K562 (cell line): Measurements from ENCODE around the gene HMX3. TPM values are rescaled to one million over a fixed set of nuclear protein-coding genes. Genes with fewer than 3 reads are reported as not detected.

Experiments used
- ARID1B ChIP-seq: fragments of 450-650 bp; IDR thresholded peaks from 2 replicates; pipeline ENCODE4 v1.6.1; 2016; ENCODE audit warnings: antibody characterized with exemption, mild to moderate bottlenecking, inconsistent platforms
- BCOR ChIP-seq: fragments of 450-650 bp; IDR thresholded peaks from 2 replicates; pipeline ENCODE4 v1.6.1; 2016
- CBFA2T2 ChIP-seq: fragments of 450-650 bp; conservative IDR thresholded peaks from 2 replicates; pipeline ENCODE4 v1.6.1; 2017; ENCODE audit warnings: mild to moderate bottlenecking
- CREM ChIP-seq: IDR thresholded peaks from 2 replicates; pipeline ENCODE4 v1.6.1; 2014; ENCODE audit warnings: antibody characterized with exemption, low read depth
- CXXC5 ChIP-seq: fragments of 250-450 bp; sonication (Bioruptor Pico); IDR thresholded peaks from 2 replicates; pipeline ENCODE4 v1.8.0; 2022; ENCODE audit warnings: inconsistent platforms, mild to moderate bottlenecking, moderate library complexity
- DPF2 ChIP-seq: fragments of 450-650 bp; IDR thresholded peaks from 2 replicates; pipeline ENCODE4 v1.6.1; 2016
- EP300 ChIP-seq: IDR thresholded peaks from 2 replicates; pipeline ENCODE4 v1.6.1; 2012; ENCODE audit warnings: low read length, improper control_type of control experiment
- GATA2 ChIP-seq: sonication (generic); formaldehyde crosslinking; IDR thresholded peaks from 2 replicates; pipeline ENCODE4 v1.4.0; 2020; ENCODE audit warnings: mild to moderate bottlenecking, missing genetic modification reagents
- HDAC1 ChIP-seq, 2 experiments: fragments of 450-650 bp; IDR thresholded peaks; 2 replicates each; pipeline ENCODE4 v1.6.1; 2016 to 2017; ENCODE audit warnings: inconsistent platforms in 1 of 2, mild to moderate bottlenecking in 1 of 2, moderate library complexity in 1 of 2
- HMG20A ChIP-seq: fragments of 450-650 bp; formaldehyde crosslinking; conservative IDR thresholded peaks from 2 replicates; pipeline ENCODE4 v1.4.0; 2020; ENCODE audit warnings: mild to moderate bottlenecking, mixed read lengths
- NEUROD1 ChIP-seq: fragments of 150-350 bp; IDR thresholded peaks from 2 replicates; pipeline ENCODE4 v1.6.1; 2014; ENCODE audit warnings: borderline replicate concordance, low read length, low read depth; ENCODE audit not compliant: partially characterized antibody
- NR1H2 ChIP-seq: sonication (generic); formaldehyde crosslinking; IDR thresholded peaks from 2 replicates; pipeline ENCODE4 v1.4.0; 2020; ENCODE audit warnings: mild to moderate bottlenecking, missing genetic modification reagents
- PML ChIP-seq: IDR thresholded peaks from 2 replicates; pipeline ENCODE4 v1.6.1; 2012; ENCODE audit warnings: low read length, inconsistent platforms
- POLR2AphosphoS5 ChIP-seq: IDR thresholded peaks from 2 replicates; pipeline ENCODE4 v1.6.1; 2011; ENCODE audit warnings: mild to moderate bottlenecking, low read depth, low read length, moderate library complexity; ENCODE audit not compliant: control insufficient read depth, insufficient read depth
- POLR2G ChIP-seq: fragments of 200-400 bp; formaldehyde crosslinking; IDR thresholded peaks from 2 replicates; pipeline ENCODE4 v1.6.1; 2017; ENCODE audit warnings: low read depth, mild to moderate bottlenecking, antibody characterized with exemption, low read length, moderate library complexity
- SMAD4 ChIP-seq: fragments of 250-450 bp; sonication (Bioruptor Pico); conservative IDR thresholded peaks from 2 replicates; pipeline ENCODE4 v1.8.0; 2021; ENCODE audit warnings: inconsistent platforms, mild to moderate bottlenecking, moderate library complexity
- STAT5A ChIP-seq: IDR thresholded peaks from 2 replicates; pipeline ENCODE4 v1.6.1; 2012; ENCODE audit warnings: low read length, inconsistent platforms, borderline replicate concordance
- SUPT5H ChIP-seq: fragments of 450-650 bp; IDR thresholded peaks from 2 replicates; pipeline ENCODE4 v1.6.1; 2016
- TBP ChIP-seq: optimal IDR thresholded peaks from 2 replicates; pipeline ENCODE3; 2011; ENCODE audit warnings: low read depth, low read length, improper control_type of control experiment
- TRIM28 ChIP-seq: fragments of 450-650 bp; IDR thresholded peaks from 2 replicates; pipeline ENCODE4 v1.6.1; 2017
- polyA plus RNA-seq, 8 experiments: library from polyadenylated mRNA; depleted of rRNA in 4 of 8; stranded (reverse) in 5 of 8; unstranded in 3 of 8; fragments of >200 nt; fragmentation: Nextera tagmentation in 2 of 8; fragmentation: Illumina TruSeq in 1 of 8; extraction: Ambion mirVana in 2 of 8; extraction: Trizol in 1 of 8; gene quantifications; 2 replicates each; pipeline versions ENCODE4 v1.2.1 to v1.2.3, GENCODE V29; 2011 to 2014; ENCODE audit warnings: inconsistent platforms in 1 of 8, missing spikeins in 1 of 8
- total RNA-seq, 7 experiments: library from RNA; depleted of rRNA in 6 of 7; stranded (reverse); fragments of >200 nt in 6 of 7; fragmentation: Illumina TruSeq in 2 of 7; extraction: Trizol in 2 of 7; gene quantifications; 2 replicates each; pipeline versions ENCODE4 v1.2.1 to v1.2.3, GENCODE V29; 2011 to 2021; ENCODE audit warnings: low replicate concordance in 1 of 7
- TF ChIP-seq, protein P1 (sequence below): sonication (generic); IDR thresholded peaks from 2 replicates; pipeline ENCODE4 v1.6.1; 2016
- TF ChIP-seq, protein P2 (sequence below): IDR thresholded peaks from 3 replicates; pipeline ENCODE4 v1.6.1; 2011; ENCODE audit warnings: borderline replicate concordance, mild to moderate bottlenecking; ENCODE audit not compliant: insufficient read length, insufficient read depth
- TF ChIP-seq, protein P3 (sequence below): fragments of 250-450 bp; sonication (Bioruptor Pico); IDR thresholded peaks from 2 replicates; pipeline ENCODE4 v1.4.0; 2020; ENCODE audit warnings: mild to moderate bottlenecking
- TF ChIP-seq, protein P4 (sequence below): fragments of 450-650 bp; IDR thresholded peaks from 2 replicates; pipeline ENCODE4 v1.7.1; 2018; ENCODE audit warnings: mild to moderate bottlenecking, low read depth; ENCODE audit not compliant: partially characterized antibody

Gene HMX3
- total and polyA plus RNA-seq, 9 of the 15 experiments (the other 6 are each of a cell fraction or from before 2014, with no cell fraction given): 0.55 to 43.5 (median 7.4) TPM; not detected in 2

DNA sequence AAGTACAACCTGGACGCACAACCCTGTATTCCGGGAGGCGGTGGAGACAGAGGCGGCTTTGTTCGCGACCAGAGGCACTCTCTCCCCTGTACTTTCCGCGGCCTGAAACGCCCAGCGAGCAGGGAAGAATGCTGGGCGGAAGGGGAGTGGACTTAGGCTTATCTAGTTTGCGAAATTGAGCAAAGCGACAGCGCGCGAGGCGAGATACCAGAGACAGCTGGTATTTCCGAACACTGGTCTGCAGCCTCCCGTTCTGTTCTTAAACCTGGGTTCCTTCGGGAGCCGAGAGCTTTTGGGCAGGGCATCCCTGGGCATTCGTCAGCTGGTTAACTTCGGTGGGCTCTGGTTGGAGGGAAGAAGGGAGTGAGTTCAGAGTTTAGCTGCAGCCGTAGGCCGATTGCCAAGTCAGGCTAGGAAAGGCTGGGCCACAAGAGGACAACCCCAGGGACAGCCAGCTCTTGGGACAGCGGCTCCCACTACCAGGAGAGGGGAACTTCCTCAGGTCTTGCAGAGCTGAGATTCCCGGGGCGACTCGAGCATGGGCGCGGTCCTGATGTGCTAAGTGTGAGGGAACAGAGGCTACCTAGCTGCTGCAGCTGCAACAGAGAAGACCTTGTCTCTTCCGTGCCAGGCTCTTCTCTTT lies 3.9 kb downstream of the HMX3 start (continued):
- TF ChIP-seq, protein P1, sequence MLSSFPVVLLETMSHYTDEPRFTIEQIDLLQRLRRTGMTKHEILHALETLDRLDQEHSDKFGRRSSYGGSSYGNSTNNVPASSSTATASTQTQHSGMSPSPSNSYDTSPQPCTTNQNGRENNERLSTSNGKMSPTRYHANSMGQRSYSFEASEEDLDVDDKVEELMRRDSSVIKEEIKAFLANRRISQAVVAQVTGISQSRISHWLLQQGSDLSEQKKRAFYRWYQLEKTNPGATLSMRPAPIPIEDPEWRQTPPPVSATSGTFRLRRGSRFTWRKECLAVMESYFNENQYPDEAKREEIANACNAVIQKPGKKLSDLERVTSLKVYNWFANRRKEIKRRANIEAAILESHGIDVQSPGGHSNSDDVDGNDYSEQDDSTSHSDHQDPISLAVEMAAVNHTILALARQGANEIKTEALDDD: no peak
- TF ChIP-seq CREM (peak; percentile 63), HMG20A (CRISPR knock-in tag) (no peak), POLR2AphosphoS5 (peak; percentile 68), GATA2 (CRISPR knock-in tag) (peak; percentile 54), ARID1B (peak; percentile 72), POLR2G (peak; percentile 76), STAT5A (no peak), NEUROD1 (peak; percentile 25), TBP (peak; percentile 77), CBFA2T2 (peak; percentile 63), DPF2 (peak; percentile 62; the same call in 1 of the 2 replicates), HDAC1 (IDR thresholded peaks at IDR 0.05) (peak in 1 of 2 experiments; percentile 53; a peak in 2 of 4 replicates), SMAD4 (CRISPR knock-in tag) (0 out of 2 replicates have a peak, but pooled peaks have one; percentile 42), PML (peak; percentile 53; the same call in 1 of the 2 replicates), EP300 (peak; percentile 48; the same call in 1 of the 2 replicates), BCOR (peak; percentile 34; the same call in 1 of the 2 replicates), TRIM28 (no peak), SUPT5H (peak; percentile 65; the same call in 1 of the 2 replicates), NR1H2 (CRISPR knock-in tag) (no peak), CXXC5 (CRISPR knock-in tag) (peak; percentile 68)
- TF ChIP-seq, protein P2, sequence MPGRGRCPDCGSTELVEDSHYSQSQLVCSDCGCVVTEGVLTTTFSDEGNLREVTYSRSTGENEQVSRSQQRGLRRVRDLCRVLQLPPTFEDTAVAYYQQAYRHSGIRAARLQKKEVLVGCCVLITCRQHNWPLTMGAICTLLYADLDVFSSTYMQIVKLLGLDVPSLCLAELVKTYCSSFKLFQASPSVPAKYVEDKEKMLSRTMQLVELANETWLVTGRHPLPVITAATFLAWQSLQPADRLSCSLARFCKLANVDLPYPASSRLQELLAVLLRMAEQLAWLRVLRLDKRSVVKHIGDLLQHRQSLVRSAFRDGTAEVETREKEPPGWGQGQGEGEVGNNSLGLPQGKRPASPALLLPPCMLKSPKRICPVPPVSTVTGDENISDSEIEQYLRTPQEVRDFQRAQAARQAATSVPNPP: no peak
- TF ChIP-seq, protein P3, sequence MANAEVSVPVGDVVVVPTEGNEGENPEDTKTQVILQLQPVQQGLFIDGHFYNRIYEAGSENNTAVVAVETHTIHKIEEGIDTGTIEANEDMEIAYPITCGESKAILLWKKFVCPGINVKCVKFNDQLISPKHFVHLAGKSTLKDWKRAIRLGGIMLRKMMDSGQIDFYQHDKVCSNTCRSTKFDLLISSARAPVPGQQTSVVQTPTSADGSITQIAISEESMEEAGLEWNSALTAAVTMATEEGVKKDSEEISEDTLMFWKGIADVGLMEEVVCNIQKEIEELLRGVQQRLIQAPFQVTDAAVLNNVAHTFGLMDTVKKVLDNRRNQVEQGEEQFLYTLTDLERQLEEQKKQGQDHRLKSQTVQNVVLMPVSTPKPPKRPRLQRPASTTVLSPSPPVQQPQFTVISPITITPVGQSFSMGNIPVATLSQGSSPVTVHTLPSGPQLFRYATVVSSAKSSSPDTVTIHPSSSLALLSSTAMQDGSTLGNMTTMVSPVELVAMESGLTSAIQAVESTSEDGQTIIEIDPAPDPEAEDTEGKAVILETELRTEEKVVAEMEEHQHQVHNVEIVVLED (CRISPR knock-in tag): no peak
- TF ChIP-seq, protein P4, sequence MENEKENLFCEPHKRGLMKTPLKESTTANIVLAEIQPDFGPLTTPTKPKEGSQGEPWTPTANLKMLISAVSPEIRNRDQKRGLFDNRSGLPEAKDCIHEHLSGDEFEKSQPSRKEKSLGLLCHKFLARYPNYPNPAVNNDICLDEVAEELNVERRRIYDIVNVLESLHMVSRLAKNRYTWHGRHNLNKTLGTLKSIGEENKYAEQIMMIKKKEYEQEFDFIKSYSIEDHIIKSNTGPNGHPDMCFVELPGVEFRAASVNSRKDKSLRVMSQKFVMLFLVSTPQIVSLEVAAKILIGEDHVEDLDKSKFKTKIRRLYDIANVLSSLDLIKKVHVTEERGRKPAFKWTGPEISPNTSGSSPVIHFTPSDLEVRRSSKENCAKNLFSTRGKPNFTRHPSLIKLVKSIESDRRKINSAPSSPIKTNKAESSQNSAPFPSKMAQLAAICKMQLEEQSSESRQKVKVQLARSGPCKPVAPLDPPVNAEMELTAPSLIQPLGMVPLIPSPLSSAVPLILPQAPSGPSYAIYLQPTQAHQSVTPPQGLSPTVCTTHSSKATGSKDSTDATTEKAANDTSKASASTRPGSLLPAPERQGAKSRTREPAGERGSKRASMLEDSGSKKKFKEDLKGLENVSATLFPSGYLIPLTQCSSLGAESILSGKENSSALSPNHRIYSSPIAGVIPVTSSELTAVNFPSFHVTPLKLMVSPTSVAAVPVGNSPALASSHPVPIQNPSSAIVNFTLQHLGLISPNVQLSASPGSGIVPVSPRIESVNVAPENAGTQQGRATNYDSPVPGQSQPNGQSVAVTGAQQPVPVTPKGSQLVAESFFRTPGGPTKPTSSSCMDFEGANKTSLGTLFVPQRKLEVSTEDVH: peak; percentile 49
